Suprapubic skin (tissue), 4 donors: ENCODE results near the gene CSNK2A2. TPM values are rescaled to one million over a fixed set of nuclear protein-coding genes. Genes with fewer than 3 reads are reported as not detected.

Experiments used
- DNase-seq, 2 donors: peaks; one replicate each; pipeline ENCODE4 v3.0.0-alpha.2; 2019; ENCODE audit warnings: low spot score in 2 of 2
- H3K27ac ChIP-seq: fragments of 200-600 bp; sonication (generic); one replicate; pipeline ENCODE4 v1.5.1; 2019
- H3K27me3 ChIP-seq: fragments of 200-600 bp; sonication (generic); one replicate; pipeline ENCODE4 v1.5.1; 2019
- H3K36me3 ChIP-seq: fragments of 200-600 bp; sonication (generic); one replicate; pipeline ENCODE4 v1.5.1; 2019
- H3K4me1 ChIP-seq: fragments of 200-600 bp; sonication (generic); one replicate; pipeline ENCODE4 v1.5.1; 2019
- H3K4me3 ChIP-seq: fragments of 200-600 bp; sonication (generic); one replicate; pipeline ENCODE4 v1.5.1; 2019; ENCODE audit warnings: mild to moderate bottlenecking
- H3K9me3 ChIP-seq: fragments of 200-600 bp; sonication (generic); one replicate; pipeline ENCODE4 v1.5.1; 2019
- EP300 ChIP-seq: sonication (generic); formaldehyde crosslinking; IDR thresholded peaks from one replicate; pipeline ENCODE4 v1.6.1; 2017; ENCODE audit warnings: antibody characterized with exemption
- POLR2A ChIP-seq, 2 donors: fragments of 450-650 bp; IDR thresholded peaks; one replicate each; pipeline ENCODE4 v1.6.1; 2017; ENCODE audit warnings: antibody characterized with exemption in 2 of 2, mild to moderate bottlenecking in 2 of 2, moderate library complexity in 2 of 2
- POLR2AphosphoS5 ChIP-seq, 3 donors: sonication (generic); formaldehyde crosslinking; IDR thresholded peaks; one replicate each; pipeline ENCODE4 v1.6.1; 2017; ENCODE audit warnings: antibody characterized with exemption in 3 of 3
- WGBS: methylation state at CpG from one replicate; pipeline ENCODE4 v1.1.5; 2018; 5-methylcytosine and 5-hydroxymethylcytosine counted together
- total RNA-seq, 4 donors: library from RNA; depleted of rRNA; stranded (reverse); fragments of >200 nt; gene quantifications; one replicate each; pipeline ENCODE4 v1.1.0, GENCODE V29; 2016
- TF ChIP-seq, protein P1 (sequence below), 2 donors: fragments of 200-600 bp in 1 of 2; fragments of 450-650 bp in 1 of 2; sonication (generic) in 1 of 2; IDR thresholded peaks; one replicate each; pipeline ENCODE4 v1.5.1; 2016 to 2019; ENCODE audit warnings: antibody characterized with exemption in 2 of 2, mild to moderate bottlenecking in 1 of 2, moderate library complexity in 1 of 2

CSNK2A2 gene
- total RNA-seq, 4 donors from 2014 or later = 53.3 to 112 (median 70.0) TPM

DNA sequence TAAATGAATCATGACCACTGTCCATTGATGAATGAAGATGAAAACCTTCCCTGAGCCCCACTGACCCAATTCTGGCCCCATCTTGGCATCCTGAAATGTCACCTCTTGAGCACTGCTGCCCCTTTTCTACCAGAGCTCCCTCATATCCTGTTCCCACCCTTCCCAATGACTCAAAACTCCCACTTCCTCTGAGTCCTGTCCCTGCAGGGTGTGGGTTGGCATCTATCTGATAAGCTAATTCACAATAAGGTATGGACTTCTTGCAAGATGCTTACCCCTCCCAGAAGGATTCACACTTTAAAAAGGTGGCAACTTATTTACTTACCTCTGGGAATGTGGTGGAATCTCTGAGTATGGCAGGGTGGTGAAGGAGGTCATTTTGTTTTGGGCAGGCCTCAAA, 13.3 kb upstream of the CSNK2A2 start:
- no peaks in the 10 kb centered on the region for H3K36me3 ChIP-seq
- H3K27ac ChIP-seq = no peak overlapping the region
- H3K27me3 ChIP-seq = no peaks in the 10 kb centered on the region
- TF ChIP-seq POLR2A (IDR thresholded peaks at IDR 0.05) = no peak
- TF ChIP-seq POLR2AphosphoS5 (IDR thresholded peaks at IDR 0.05) = no peak
- TF ChIP-seq, protein P1, sequence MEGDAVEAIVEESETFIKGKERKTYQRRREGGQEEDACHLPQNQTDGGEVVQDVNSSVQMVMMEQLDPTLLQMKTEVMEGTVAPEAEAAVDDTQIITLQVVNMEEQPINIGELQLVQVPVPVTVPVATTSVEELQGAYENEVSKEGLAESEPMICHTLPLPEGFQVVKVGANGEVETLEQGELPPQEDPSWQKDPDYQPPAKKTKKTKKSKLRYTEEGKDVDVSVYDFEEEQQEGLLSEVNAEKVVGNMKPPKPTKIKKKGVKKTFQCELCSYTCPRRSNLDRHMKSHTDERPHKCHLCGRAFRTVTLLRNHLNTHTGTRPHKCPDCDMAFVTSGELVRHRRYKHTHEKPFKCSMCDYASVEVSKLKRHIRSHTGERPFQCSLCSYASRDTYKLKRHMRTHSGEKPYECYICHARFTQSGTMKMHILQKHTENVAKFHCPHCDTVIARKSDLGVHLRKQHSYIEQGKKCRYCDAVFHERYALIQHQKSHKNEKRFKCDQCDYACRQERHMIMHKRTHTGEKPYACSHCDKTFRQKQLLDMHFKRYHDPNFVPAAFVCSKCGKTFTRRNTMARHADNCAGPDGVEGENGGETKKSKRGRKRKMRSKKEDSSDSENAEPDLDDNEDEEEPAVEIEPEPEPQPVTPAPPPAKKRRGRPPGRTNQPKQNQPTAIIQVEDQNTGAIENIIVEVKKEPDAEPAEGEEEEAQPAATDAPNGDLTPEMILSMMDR (IDR thresholded peaks at IDR 0.05) = no peak
- no peak for TF ChIP-seq EP300
- no peak overlapping the region for H3K4me3 ChIP-seq
- H3K9me3 ChIP-seq = no peaks in the 10 kb centered on the region
- H3K4me1 ChIP-seq = no peaks in the 10 kb centered on the region
- DNase-seq = no peak

DNA sequence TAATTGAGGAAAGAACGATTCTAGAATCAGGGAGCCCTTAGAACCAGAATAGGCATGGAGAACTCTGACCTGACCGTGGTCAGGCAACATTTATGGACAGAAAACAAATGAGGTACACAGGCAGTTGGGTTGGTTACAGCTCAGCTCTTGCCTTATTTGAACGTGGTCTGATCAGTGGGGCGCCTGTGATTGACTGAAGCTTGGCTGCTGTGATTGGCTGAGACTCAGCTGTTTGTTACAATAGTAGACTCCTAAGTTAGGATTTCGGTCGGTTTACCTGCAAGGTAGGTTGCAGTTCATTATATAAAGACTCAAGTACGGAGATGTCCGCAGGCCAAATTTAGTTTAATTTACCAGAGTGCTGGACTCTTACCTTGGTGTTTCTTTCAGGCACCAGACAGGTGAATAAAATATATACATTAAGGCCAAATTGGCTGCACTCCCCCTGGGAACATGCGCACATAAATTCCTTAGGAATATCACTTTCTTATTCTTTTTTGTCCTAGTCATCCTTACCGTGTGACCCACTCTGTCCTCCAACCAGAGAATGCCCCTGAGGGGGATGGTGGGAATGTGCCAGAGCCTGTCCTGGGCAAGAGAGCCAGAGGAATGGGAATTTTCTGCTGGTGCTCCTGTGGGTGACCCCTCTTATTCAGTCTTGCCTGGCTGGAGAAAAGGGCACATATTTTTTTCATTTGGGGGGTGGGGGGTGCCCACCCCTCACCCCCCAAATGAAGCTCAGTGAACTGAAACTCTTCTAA, 7.5 kb upstream of the CSNK2A2 start:
- Histone ChIP-seq H3K36me3 (no peaks in the 10 kb centered on the region), H3K27ac (no peak overlapping the region), H3K4me1 (no peaks in the 10 kb centered on the region), H3K27me3 (no peaks in the 10 kb centered on the region), H3K4me3 (no peak overlapping the region), H3K9me3 (no peaks in the 10 kb centered on the region)
- TF ChIP-seq EP300 = no peak
- TF ChIP-seq POLR2A (IDR thresholded peaks at IDR 0.05) = no peak
- TF ChIP-seq, protein P1 (IDR thresholded peaks at IDR 0.05) = no peak
- TF ChIP-seq POLR2AphosphoS5 (IDR thresholded peaks at IDR 0.05) = no peak
- no peak for DNase-seq
- WGBS = 74% methylated on average over 10 of the region's 10 CpGs

DNA sequence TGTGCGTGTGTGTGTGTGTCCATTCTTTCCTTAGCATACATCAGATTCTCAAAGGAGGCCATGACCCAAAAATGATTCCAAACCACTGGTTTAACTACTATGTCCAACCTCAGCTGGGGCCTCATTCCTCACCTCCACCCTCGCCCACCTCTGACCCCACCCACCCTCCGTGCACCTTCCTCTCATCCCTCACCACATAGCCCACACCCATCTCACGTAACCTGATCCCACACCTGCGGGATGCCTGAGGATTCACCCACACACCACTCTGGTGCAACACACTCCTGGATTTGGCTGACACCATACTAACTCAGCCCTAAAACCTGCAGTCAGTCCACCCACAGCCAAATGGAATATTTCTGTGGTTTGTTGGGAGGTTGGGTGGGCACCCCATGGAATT, 3.3 kb upstream of the CSNK2A2 start:
- 55% methylated on average over 5 of the region's 5 CpGs for WGBS
- Histone ChIP-seq H3K9me3 (no peaks in the 10 kb centered on the region), H3K4me1 (peaks cover 16% of the 10 kb centered on the region), H3K36me3 (no peaks in the 10 kb centered on the region), H3K27me3 (no peaks in the 10 kb centered on the region), H3K4me3 (no peak overlapping the region), H3K27ac (no peak overlapping the region)
- no peak for DNase-seq
- no peak for TF ChIP-seq EP300
- TF ChIP-seq POLR2A (IDR thresholded peaks at IDR 0.05) = no peak
- TF ChIP-seq, protein P1 (IDR thresholded peaks at IDR 0.05) = no peak
- no peak for TF ChIP-seq POLR2AphosphoS5 (IDR thresholded peaks at IDR 0.05)

DNA sequence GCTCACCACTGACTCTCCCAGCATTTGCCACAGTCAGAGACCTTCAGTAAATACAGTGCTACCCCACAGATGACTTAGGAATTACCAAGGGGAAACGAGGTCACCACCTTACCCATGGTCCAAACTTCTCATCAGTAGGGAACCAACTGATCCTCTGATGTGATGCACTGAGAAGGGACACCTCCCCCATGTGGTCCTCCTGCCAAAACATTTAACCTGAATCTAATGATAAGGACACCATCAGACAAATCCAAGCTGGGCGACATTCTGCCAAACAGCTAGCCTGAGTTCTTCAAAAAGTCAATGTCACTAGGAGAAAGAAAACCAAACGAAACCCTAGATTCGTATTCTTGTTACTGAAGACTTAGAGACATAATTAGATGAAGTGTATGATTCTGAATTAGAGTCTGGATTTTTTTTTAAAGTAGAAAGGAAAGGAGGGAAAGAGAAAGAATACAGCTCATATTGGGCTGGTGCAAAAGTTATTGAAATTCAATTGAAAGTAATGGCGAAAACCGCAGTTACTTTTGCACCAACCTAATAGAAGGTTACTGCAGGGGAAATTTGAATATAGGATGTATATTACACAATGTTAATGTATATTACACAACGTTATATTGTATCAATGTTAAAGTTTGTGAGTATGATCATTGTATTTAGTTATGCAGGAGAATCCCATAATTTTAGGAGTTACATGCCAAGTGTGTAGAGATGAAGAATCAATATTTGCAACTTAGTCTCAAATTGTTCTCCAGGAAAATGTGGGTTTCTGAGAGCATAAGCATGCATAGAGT, 2.3 kb upstream of the CSNK2A2 start:
- Histone ChIP-seq H3K36me3 (peaks cover 2% of the 10 kb centered on the region), H3K27me3 (no peaks in the 10 kb centered on the region), H3K4me3 (no peak overlapping the region), H3K9me3 (no peaks in the 10 kb centered on the region), H3K27ac (no peak overlapping the region), H3K4me1 (peaks cover 21% of the 10 kb centered on the region)
- WGBS = 87% methylated on average over 7 of the region's 7 CpGs
- DNase-seq = no peak
- TF ChIP-seq, protein P1 (IDR thresholded peaks at IDR 0.05) = no peak
- TF ChIP-seq POLR2A (IDR thresholded peaks at IDR 0.05) (no peak), EP300 (no peak), POLR2AphosphoS5 (IDR thresholded peaks at IDR 0.05) (no peak)

DNA sequence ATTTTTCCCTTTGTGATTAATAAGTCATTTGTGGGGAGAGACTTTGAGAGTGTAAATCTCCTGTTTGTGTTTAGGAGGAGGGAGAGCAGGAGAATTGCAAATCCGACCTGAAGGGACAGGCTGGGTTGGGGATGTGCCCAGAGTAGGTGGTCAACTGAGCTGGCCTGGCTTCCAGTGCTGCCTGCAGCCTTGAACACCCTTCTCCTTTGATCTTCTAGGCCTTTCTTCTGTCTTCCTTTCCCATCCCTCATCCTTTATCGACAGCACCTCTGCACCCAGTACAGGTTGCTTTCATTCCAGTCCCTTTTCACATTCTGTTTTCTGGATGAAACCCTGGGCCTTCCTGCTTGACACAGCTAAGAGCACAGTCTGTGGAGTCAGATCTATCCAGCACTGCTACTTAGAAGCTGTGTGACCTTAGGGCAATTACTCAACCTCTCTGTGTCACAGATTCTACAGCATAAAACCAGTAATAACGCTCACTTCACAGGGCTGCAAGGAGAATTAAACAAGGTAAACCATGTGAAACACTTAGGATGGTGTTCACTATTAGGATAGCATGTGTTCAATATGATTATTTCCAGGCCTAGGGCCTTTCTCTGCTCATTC, 1.0 kb upstream of the CSNK2A2 start:
- H3K27me3 ChIP-seq = no peaks in the 10 kb centered on the region
- WGBS = 80% methylated on average over 3 of the region's 3 CpGs
- DNase-seq = no peak
- peaks cover 12% of the 10 kb centered on the region for H3K36me3 ChIP-seq
- no peak overlapping the region for H3K27ac ChIP-seq
- no peak overlapping the region for H3K4me3 ChIP-seq
- no peaks in the 10 kb centered on the region for H3K9me3 ChIP-seq
- H3K4me1 ChIP-seq = peaks cover 21% of the 10 kb centered on the region
- TF ChIP-seq EP300 (no peak), POLR2A (IDR thresholded peaks at IDR 0.05) (no peak), POLR2AphosphoS5 (IDR thresholded peaks at IDR 0.05) (no peak)
- TF ChIP-seq, protein P1 (IDR thresholded peaks at IDR 0.05) = no peak
